OCI-LY7 (cell line): ENCODE measurements around the gene ZNF311. TPM values are rescaled to one million over a fixed set of nuclear protein-coding genes. Genes with fewer than 3 reads are reported as not detected.

ENCODE experiments used
- BruUV-seq: library from RNA; stranded (reverse); fragments of 400-500 nt; replicated peaks from 2 replicates; lab custom pipeline; 2021; lab: Mats Ljungman, UMichigan
- CTCF ChIA-PET: fragments of 300-600 bp; sonication (Branson Sonifier 250); formaldehyde crosslinking; loops from one replicate; lab custom pipeline; 2022; ENCODE audit warnings: antibody characterized with exemption; ENCODE audit not compliant: unreplicated experiment; lab: Charles Lee
- POLR2A ChIA-PET: fragments of 300-600 bp; sonication (Branson Sonifier 250); formaldehyde crosslinking; loops from one replicate; lab custom pipeline; 2022; ENCODE audit warnings: antibody characterized with exemption; lab: Charles Lee
- DNase-seq: peaks from one replicate; pipeline ENCODE4 v3.0.0-alpha.2; 2015; ENCODE audit warnings: low spot score
- H2AFZ ChIP-seq: fragments of 200-600 bp; sonication (generic), shearing (Covaris generic); 2 replicates; pipeline ENCODE4 v1.6.1; 2014; ENCODE audit warnings: mild to moderate bottlenecking, antibody characterized with exemption, low read length, moderate library complexity
- H3K27ac ChIP-seq: fragments of 200-600 bp; sonication (generic); 2 replicates; pipeline ENCODE4 v1.5.1; 2014; ENCODE audit warnings: mixed run types, low read depth, mild to moderate bottlenecking, moderate library complexity, low read length, inconsistent platforms; ENCODE audit not compliant: poor library complexity, severe bottlenecking
- H3K36me3 ChIP-seq: fragments of 200-600 bp; sonication (generic); 2 replicates; pipeline ENCODE4 v1.6.1; 2014; ENCODE audit warnings: mild to moderate bottlenecking, antibody characterized with exemption, low read length, moderate library complexity, mixed read lengths; ENCODE audit not compliant: insufficient read depth
- H3K4me1 ChIP-seq: fragments of 200-600 bp; sonication (generic); 2 replicates; pipeline ENCODE4 v1.5.1; 2014; ENCODE audit warnings: mild to moderate bottlenecking, low read length; ENCODE audit not compliant: insufficient read depth, poor library complexity, severe bottlenecking
- H3K4me2 ChIP-seq: fragments of 200-600 bp; sonication (generic); 2 replicates; pipeline ENCODE4 v1.6.1; 2014; ENCODE audit warnings: mild to moderate bottlenecking, low read length
- H3K4me3 ChIP-seq: fragments of 200-600 bp; sonication (generic); 2 replicates; pipeline ENCODE4 v1.5.1; 2014; ENCODE audit warnings: mild to moderate bottlenecking, low read depth, low read length; ENCODE audit not compliant: poor library complexity, severe bottlenecking
- H3K79me2 ChIP-seq: fragments of 200-600 bp; sonication (generic); 2 replicates; pipeline ENCODE4 v1.6.1; 2016; ENCODE audit warnings: low read depth, mild to moderate bottlenecking, low read length, moderate library complexity, mixed read lengths; ENCODE audit not compliant: insufficient read depth
- H3K9me2 ChIP-seq: fragments of 200-600 bp; sonication (generic); 2 replicates; pipeline ENCODE4 v1.6.1; 2016; ENCODE audit warnings: mild to moderate bottlenecking, low read length, mixed read lengths; ENCODE audit not compliant: insufficient read depth
- H3K9me3 ChIP-seq: fragments of 200-600 bp; sonication (generic); 2 replicates; pipeline ENCODE4 v1.6.1; 2014; ENCODE audit warnings: mild to moderate bottlenecking, mixed run types, low read length, mixed read lengths
- H4K20me1 ChIP-seq: fragments of 200-600 bp; sonication (generic); 2 replicates; pipeline ENCODE4 v1.6.1; 2014; ENCODE audit warnings: mild to moderate bottlenecking, antibody characterized with exemption, low read length, moderate library complexity, mixed read lengths; ENCODE audit not compliant: insufficient read depth
- EZH2phosphoT487 ChIP-seq: fragments of 200-600 bp; sonication (generic); IDR thresholded peaks from 2 replicates; pipeline ENCODE4 v1.6.1; 2018; ENCODE audit warnings: low read depth, borderline replicate concordance, mild to moderate bottlenecking, mixed run types, antibody characterized with exemption, low read length, moderate library complexity, mixed read lengths
- intact Hi-C: fragments of 100-400 bp; cut with micrococcal nuclease; formaldehyde crosslinking; loops from one replicate; pipeline ENCODE4 v1.10.0; 2022; ENCODE audit not compliant: unreplicated experiment
- total RNA-seq, 2 experiments: library from RNA; depleted of rRNA in 1 of 2; stranded (reverse); fragments of >200 nt in 1 of 2; shearing (Covaris generic) in 1 of 2; gene quantifications; 2 replicates each; pipeline ENCODE4 v1.2.3, GENCODE V29; 2014 to 2022
- TF ChIP-seq, protein P1 (sequence below): fragments of 200-600 bp; sonication (generic); conservative IDR thresholded peaks from 2 replicates; pipeline ENCODE4 v1.5.1; 2014; ENCODE audit warnings: mild to moderate bottlenecking, antibody characterized with exemption, low read length, moderate library complexity, mixed read lengths

Gene ZNF311
- total RNA-seq, 2 experiments from 2014 or later, result not detected

- no TSS peak for BruUV-seq
- no peak overlapping the region for H3K27ac ChIP-seq
- peak; percentile 28 for DNase-seq
- ChIA-PET POLR2A (interaction anchor here (0.5 to 1.3 kb wide), 5 partner anchors 10 to 173 kb away, joined by 3 to 7 read pairs (median 4); no protein-coding TSS in a partner anchor), CTCF (no interaction called here)
- H3K4me3 ChIP-seq, result peak overlapping the region; percentile 62
- intact Hi-C loops, result loop anchor here (10.0 kb wide), 1 partner anchor 573 kb away; the partner anchor contains the start of gene OR2H2
- H3K4me2 ChIP-seq, result peak overlapping the region; percentile 66
- no peaks in the 10 kb centered on the region for H3K9me2 ChIP-seq
- H3K9me3 ChIP-seq, result no peaks in the 10 kb centered on the region
- H4K20me1 ChIP-seq, result no peaks in the 10 kb centered on the region
- no peaks in the 10 kb centered on the region for H3K36me3 ChIP-seq
- no peaks in the 10 kb centered on the region for H3K79me2 ChIP-seq
- H2AFZ ChIP-seq, result peak overlapping the region; percentile 81
- H3K4me1 ChIP-seq, result no peaks in the 10 kb centered on the region
- no peak for TF ChIP-seq EZH2phosphoT487
- TF ChIP-seq, protein P1, sequence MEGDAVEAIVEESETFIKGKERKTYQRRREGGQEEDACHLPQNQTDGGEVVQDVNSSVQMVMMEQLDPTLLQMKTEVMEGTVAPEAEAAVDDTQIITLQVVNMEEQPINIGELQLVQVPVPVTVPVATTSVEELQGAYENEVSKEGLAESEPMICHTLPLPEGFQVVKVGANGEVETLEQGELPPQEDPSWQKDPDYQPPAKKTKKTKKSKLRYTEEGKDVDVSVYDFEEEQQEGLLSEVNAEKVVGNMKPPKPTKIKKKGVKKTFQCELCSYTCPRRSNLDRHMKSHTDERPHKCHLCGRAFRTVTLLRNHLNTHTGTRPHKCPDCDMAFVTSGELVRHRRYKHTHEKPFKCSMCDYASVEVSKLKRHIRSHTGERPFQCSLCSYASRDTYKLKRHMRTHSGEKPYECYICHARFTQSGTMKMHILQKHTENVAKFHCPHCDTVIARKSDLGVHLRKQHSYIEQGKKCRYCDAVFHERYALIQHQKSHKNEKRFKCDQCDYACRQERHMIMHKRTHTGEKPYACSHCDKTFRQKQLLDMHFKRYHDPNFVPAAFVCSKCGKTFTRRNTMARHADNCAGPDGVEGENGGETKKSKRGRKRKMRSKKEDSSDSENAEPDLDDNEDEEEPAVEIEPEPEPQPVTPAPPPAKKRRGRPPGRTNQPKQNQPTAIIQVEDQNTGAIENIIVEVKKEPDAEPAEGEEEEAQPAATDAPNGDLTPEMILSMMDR, result no peak
Observed at GRCh38 chr6:29011276-29011734, 6.2 kb upstream of the ZNF311 start.

GRCh38 chr6:29009358-29009757, 4.2 kb upstream of the ZNF311 start:
- no peak for DNase-seq
- no peaks in the 10 kb centered on the region for H4K20me1 ChIP-seq
- no peak overlapping the region for H3K27ac ChIP-seq
- H2AFZ ChIP-seq, result no peak overlapping the region
- CTCF ChIA-PET, result no interaction called here
- POLR2A ChIA-PET, result interaction anchor here (0.5 to 0.9 kb wide), 2 partner anchors 8 to 196 kb away, joined by 3 read pairs; no protein-coding TSS in a partner anchor
- no TSS peak for BruUV-seq
- no peak overlapping the region for H3K4me3 ChIP-seq
- no peaks in the 10 kb centered on the region for H3K79me2 ChIP-seq
- no peaks in the 10 kb centered on the region for H3K9me2 ChIP-seq
- H3K36me3 ChIP-seq, result no peaks in the 10 kb centered on the region
- TF ChIP-seq, protein P1, result no peak
- TF ChIP-seq EZH2phosphoT487, result no peak
- no peaks in the 10 kb centered on the region for H3K4me1 ChIP-seq
- no peaks in the 10 kb centered on the region for H3K9me3 ChIP-seq
- intact Hi-C loops, result no loop called here
- no peak overlapping the region for H3K4me2 ChIP-seq

DNA sequence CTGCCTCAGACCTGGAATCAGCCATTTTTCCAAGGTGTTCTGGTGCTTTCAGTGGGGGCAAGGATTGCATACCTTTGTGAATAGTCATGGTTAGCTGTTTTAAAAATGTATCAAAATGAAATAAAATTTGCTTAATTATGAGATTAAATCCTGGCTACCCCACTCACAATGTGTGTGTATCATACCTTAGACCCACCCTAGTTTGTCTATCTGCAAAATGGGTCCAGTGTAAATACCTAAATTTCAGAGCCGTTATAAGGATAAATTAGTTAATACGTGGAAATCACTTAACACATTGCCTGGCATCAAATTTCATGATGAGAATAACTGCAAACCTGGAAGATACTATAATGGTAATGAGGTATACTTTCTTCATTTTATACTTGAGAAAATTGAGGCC, 3.0 kb upstream of the ZNF311 start:
- no peak overlapping the region for H3K27ac ChIP-seq
- no peaks in the 10 kb centered on the region for H3K79me2 ChIP-seq
- no peak overlapping the region for H3K4me2 ChIP-seq
- intact Hi-C loops, result no loop called here
- no peak overlapping the region for H2AFZ ChIP-seq
- no peaks in the 10 kb centered on the region for H3K4me1 ChIP-seq
- H3K36me3 ChIP-seq, result no peaks in the 10 kb centered on the region
- no peak for DNase-seq
- BruUV-seq, result no TSS peak
- no peaks in the 10 kb centered on the region for H3K9me2 ChIP-seq
- ChIA-PET CTCF (no interaction called here), POLR2A (no interaction called here)
- no peaks in the 10 kb centered on the region for H4K20me1 ChIP-seq
- no peak overlapping the region for H3K4me3 ChIP-seq
- H3K9me3 ChIP-seq, result no peaks in the 10 kb centered on the region
- no peak for TF ChIP-seq EZH2phosphoT487
- TF ChIP-seq, protein P1, result no peak
